GM12873 (cell line): ENCODE measurements around the gene TTC8.

ENCODE experiments used
- TF ChIP-seq, protein P1 (sequence below): IDR thresholded peaks from 2 replicates; pipeline ENCODE4 v1.5.1; 2012; ENCODE audit warnings: low read depth, mild to moderate bottlenecking, moderate library complexity, low read length, control low read depth; ENCODE audit not compliant: insufficient read depth; ENCODE audit errors: missing control alignments

Gene TTC8

DNA sequence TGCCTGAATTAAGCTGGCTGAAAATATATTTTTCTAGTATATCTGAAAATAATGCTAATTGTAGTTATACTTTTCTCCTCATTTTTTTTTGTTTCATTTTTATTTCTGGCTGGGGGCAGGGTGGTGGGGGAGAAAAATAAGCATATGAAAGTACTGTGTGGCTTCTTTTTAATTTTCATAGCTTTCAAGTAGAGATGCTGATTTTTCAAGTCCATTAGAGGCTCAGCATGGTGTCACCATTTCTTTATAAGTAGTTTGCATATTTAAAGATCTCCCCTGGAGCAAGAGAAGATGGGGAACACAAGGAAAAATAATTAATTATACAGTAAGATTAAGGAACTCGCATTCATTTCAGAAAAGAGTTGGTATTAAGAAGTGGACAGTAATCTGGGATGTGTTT is 27.1 kb downstream of the TTC8 start:
- TF ChIP-seq, protein P1, sequence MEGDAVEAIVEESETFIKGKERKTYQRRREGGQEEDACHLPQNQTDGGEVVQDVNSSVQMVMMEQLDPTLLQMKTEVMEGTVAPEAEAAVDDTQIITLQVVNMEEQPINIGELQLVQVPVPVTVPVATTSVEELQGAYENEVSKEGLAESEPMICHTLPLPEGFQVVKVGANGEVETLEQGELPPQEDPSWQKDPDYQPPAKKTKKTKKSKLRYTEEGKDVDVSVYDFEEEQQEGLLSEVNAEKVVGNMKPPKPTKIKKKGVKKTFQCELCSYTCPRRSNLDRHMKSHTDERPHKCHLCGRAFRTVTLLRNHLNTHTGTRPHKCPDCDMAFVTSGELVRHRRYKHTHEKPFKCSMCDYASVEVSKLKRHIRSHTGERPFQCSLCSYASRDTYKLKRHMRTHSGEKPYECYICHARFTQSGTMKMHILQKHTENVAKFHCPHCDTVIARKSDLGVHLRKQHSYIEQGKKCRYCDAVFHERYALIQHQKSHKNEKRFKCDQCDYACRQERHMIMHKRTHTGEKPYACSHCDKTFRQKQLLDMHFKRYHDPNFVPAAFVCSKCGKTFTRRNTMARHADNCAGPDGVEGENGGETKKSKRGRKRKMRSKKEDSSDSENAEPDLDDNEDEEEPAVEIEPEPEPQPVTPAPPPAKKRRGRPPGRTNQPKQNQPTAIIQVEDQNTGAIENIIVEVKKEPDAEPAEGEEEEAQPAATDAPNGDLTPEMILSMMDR, result no peak

DNA sequence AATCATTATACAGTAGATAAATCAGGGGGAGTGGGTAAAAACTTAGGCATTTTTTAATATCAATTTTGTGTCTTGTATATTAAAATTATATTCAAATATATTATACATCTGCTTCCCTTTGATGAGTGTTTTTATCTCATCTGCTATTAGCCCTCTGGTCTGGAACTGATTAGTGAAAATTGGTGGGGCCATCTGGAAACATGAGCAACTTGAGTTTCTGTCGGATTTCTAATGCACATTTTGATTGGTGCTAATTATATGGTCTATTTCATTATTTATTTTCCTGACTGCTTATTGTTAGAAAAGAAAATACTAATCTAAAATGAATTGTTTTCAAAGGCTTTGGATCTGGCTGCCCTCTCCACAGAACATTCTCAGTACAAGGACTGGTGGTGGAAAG is 28.2 kb downstream of the TTC8 start:
- TF ChIP-seq, protein P1, result no peak

DNA sequence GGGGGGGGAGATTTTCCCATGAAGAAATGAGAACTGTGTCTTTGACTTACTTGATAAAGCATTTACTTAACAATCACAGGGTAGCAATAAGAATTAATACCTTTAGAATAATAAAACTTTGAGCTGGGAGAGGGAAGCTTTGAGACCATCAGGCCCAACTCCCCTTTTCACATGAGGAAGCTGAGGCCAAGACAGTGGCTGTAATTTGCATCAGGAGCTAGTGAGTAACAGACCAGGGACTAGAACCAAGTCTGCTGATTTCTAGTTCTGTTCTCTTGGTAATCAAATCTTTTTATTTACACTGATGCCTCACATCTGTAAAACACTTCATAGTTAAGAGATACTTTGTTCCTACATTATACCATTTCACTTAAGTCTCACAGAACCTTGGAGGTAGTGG is 28.7 kb downstream of the TTC8 start:
- TF ChIP-seq, protein P1, result no peak

DNA sequence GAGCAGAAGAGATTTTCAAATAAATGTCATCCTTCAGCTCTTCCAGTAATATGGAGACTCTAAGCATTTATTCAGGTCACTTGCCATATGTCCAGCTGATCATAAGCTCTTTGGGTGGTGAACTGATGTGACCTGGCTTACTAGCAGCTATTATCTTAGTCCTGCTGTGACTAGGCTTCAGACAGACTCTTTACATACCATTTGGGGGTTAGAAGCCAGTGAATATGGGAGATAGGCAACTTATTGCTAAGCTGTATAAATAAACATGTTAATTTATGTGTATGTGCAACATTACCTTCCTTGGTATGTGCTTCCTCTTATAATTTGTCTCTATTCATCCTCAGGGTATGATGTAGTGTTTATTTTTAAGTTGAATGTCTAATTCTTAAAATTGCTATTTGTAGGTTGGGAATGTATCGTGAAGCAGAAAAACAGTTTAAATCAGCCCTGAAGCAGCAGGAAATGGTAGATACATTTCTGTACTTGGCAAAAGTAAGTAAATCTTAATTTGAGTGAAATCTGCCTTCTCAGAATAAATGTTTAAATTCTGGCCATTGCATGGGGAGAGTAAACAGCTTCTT is 32.4 kb downstream of the TTC8 start:
- TF ChIP-seq, protein P1, result no peak

DNA sequence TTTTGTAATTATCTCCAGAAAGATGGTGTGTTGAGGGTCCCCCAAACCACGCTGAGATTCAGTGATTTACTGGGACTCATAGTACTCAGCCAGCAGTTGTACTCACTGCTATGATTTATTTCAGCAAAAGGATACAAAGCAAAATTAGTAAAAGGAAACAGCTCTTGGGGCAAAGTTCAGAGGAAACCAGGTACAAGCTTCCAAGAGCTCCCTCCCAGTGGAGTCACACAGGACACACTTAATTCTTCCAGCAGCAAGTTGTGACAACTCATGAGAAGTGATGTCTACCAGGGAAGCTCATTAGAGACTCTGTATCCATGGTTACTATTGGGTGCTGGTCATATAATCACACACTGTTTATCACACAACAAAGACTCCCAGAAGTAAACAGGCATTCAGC is 38.7 kb downstream of the TTC8 start:
- TF ChIP-seq, protein P1, result no peak

DNA sequence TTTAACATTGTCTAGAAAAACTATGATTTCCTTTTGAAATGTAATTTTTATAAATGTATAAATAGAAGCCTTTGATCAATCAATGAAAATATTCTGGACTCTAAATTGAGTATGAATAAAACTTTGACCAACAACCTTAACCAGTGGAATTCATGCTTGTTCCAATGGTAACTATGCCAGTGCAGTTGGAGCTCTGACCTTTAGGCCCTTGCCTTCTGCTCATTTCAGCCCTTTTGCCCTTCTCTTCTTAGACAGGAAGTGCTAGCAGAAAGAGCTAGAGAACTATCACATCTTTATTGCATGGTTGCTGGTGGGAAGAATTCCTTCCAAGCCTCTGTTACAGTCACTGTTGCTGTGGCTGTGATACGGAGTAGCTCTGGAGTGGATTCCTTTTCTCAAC is 39.7 kb downstream of the TTC8 start:
- TF ChIP-seq, protein P1, result no peak

DNA sequence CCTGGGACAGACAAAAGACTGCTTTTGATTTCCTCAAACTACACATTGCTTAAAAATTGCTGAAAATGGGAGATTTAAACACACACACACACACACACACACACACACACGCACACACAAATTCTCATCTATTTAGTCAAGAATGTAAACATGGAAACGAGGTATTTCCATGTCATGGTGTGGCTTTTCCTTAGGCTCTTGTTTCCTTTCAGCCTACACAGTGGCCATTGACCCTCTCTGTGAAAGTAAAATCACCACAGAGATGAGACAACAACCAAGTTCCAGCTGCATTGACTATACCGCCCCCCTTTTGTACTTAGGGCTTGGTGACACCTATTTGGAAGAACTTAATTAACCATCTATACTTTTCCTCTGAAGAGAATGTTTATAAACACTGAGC is 41.9 kb downstream of the TTC8 start:
- TF ChIP-seq, protein P1, result no peak

DNA sequence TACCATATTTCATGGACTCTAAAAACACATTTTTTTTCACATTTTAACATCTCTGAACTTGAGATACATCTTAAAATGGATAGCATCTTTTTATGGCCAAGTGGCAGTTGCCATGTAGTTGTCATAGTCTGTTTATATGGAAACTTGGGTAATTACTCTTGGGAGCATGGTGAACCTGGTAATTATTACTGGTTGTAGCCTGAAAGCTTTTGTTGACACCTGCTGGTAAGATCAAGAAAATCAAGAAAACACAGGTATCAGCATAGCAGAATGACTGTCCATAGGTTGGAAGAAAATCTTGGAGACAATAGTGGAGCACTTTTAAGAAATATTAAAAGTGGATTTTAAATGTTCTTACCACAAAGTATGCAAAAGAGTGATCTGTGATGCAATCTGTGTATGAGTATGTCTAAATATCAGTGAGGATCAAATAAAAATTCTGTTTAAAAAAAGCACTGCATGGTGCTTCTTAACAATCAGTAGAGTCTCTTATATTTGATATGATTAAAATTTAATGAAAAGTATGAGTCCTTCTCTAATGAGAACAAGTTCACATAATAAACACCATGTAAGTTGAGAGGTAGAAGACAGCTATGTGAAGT is 44.2 kb downstream of the TTC8 start:
- TF ChIP-seq, protein P1, result peak; percentile 48
